K562 (cell line): Measurements from ENCODE around the gene RIMS3. TPM values are rescaled to one million over a fixed set of nuclear protein-coding genes. Genes with fewer than 3 reads are reported as not detected.

Experiments used
- ATAC-seq: fragments of 200-7000 bp; cut with Tn5 transposase; 3 replicates; pipeline ENCODE4 v1.9.1; 2020; ENCODE audit warnings: moderate library complexity
- BruUV-seq: library from RNA; stranded (reverse); fragments of 400-500 nt; replicated peaks from 2 replicates; lab custom pipeline; 2021; lab: Mats Ljungman, UMichigan
- CTCF ChIA-PET: fragments of 300-600 bp; formaldehyde crosslinking; extraction: SDS; loops from one replicate; lab custom pipeline; 2021; ENCODE audit warnings: low intra/inter-chr PET ratio; lab: Yijun Ruan, JAX
- POLR2A ChIA-PET: fragments of 300-600, 350-650 bp; sonication (Branson Sonifier 250); formaldehyde crosslinking; extraction: SDS; loops from one replicate; lab custom pipeline; 2021; ENCODE audit warnings: antibody characterized with exemption, inconsistent platforms; lab: Yijun Ruan, JAX
- DNase-seq, 4 experiments: peaks; one replicate each; pipeline versions ENCODE4 v3.0.0 to v3.0.0-alpha.2; 2011 to 2018; ENCODE audit warnings: low spot score in 3 of 4, mixed read lengths in 3 of 4; ENCODE audit errors: extremely low read depth in 1 of 4
- FAIRE-seq: peaks from 2 replicates; lab custom pipeline; 2011; peaks lifted over from hg19 to GRCh38; lab: Jason Lieb, UNC
- H2AFZ ChIP-seq: 2 replicates; pipeline ENCODE4 v1.6.0; 2011; ENCODE audit warnings: low read depth, low read length, control low read depth, inconsistent platforms
- H3K27ac ChIP-seq: fragments of 200-600 bp; 3 replicates; pipeline ENCODE4 v1.8.0; 2011; ENCODE audit warnings: low read depth, mild to moderate bottlenecking, control low read depth, inconsistent platforms, low read length, moderate library complexity, mixed read lengths; ENCODE audit errors: extremely low read depth
- H3K27me3 ChIP-seq, 2 experiments: fragments of 300-600 bp in 1 of 2; 2 replicates in 1 of 2; 3 replicates in 1 of 2; pipeline versions ENCODE4 v1.6.0 to v1.8.0; 2011; ENCODE audit warnings: inconsistent platforms in 2 of 2, low read length in 2 of 2, mild to moderate bottlenecking in 1 of 2, mixed read lengths in 1 of 2, moderate library complexity in 1 of 2; ENCODE audit not compliant: control insufficient read depth in 2 of 2, insufficient read depth in 2 of 2
- H3K36me3 ChIP-seq: fragments of 300-600 bp; 3 replicates; pipeline ENCODE4 v1.8.0; 2011; ENCODE audit warnings: mild to moderate bottlenecking, low read length, inconsistent platforms; ENCODE audit not compliant: control insufficient read depth, insufficient read depth
- H3K4me1 ChIP-seq, 2 experiments: fragments of 200-600 bp in 1 of 2; replicated peaks in 1 of 2; 2 replicates in 1 of 2; 3 replicates in 1 of 2; pipeline versions ENCODE4 v1.5.1 to v1.8.0; 2011; ENCODE audit warnings: inconsistent platforms in 2 of 2, low read length in 2 of 2, mild to moderate bottlenecking in 1 of 2, mixed read lengths in 1 of 2, moderate library complexity in 1 of 2; ENCODE audit not compliant: control insufficient read depth in 2 of 2, insufficient read depth in 2 of 2
- H3K4me2 ChIP-seq: 2 replicates; pipeline ENCODE4 v1.6.1; 2011; ENCODE audit warnings: low read length, control low read depth, inconsistent platforms, mixed read lengths; ENCODE audit not compliant: insufficient read depth
- H3K4me3 ChIP-seq: fragments of 200-600 bp; sonication (generic), shearing (Covaris generic); 2 replicates; pipeline ENCODE4 v1.5.1; 2016; ENCODE audit warnings: control low read depth, inconsistent platforms
- H3K79me2 ChIP-seq: fragments of 200-600 bp; 3 replicates; pipeline ENCODE4 v1.8.0; 2011; ENCODE audit warnings: low read length, inconsistent platforms; ENCODE audit not compliant: control insufficient read depth, insufficient read depth
- H3K9ac ChIP-seq, 2 experiments: 2 replicates each; pipeline versions ENCODE4 v1.6.0 to v1.6.1; 2011; ENCODE audit warnings: low read depth in 2 of 2, low read length in 2 of 2, control low read depth in 1 of 2, inconsistent platforms in 1 of 2, mild to moderate bottlenecking in 1 of 2, mixed read lengths in 1 of 2; ENCODE audit not compliant: insufficient read depth in 1 of 2
- H3K9me1 ChIP-seq: one replicate; pipeline ENCODE4 v1.6.0; 2011; ENCODE audit warnings: inconsistent platforms, mild to moderate bottlenecking, low read length, moderate library complexity; ENCODE audit not compliant: control insufficient read depth, insufficient read depth
- H3K9me3 ChIP-seq: replicated peaks from 2 replicates; pipeline ENCODE4 v1.5.1; 2011; ENCODE audit warnings: low read depth, low read length, inconsistent platforms; ENCODE audit not compliant: control insufficient read depth, insufficient read depth
- H4K20me1 ChIP-seq: replicated peaks from 2 replicates; pipeline ENCODE4 v1.6.1; 2011; ENCODE audit warnings: low read length, inconsistent platforms, mixed read lengths; ENCODE audit not compliant: control insufficient read depth, insufficient read depth
- EP300 ChIP-seq: IDR thresholded peaks from 2 replicates; pipeline ENCODE4 v1.6.1; 2012; ENCODE audit warnings: low read length, improper control_type of control experiment
- NCOA6 ChIP-seq: fragments of 450-650 bp; IDR thresholded peaks from 2 replicates; pipeline ENCODE4 v1.6.1; 2017; ENCODE audit warnings: mild to moderate bottlenecking
- NFRKB ChIP-seq: fragments of 450-650 bp; IDR thresholded peaks from 2 replicates; pipeline ENCODE4 v1.6.1; 2016; ENCODE audit warnings: low read depth
- SIN3B ChIP-seq: fragments of 450-650 bp; IDR thresholded peaks from 2 replicates; pipeline ENCODE4 v1.6.1; 2017; ENCODE audit warnings: low read depth, mild to moderate bottlenecking, moderate library complexity
- SNIP1 ChIP-seq: fragments of 450-650 bp; IDR thresholded peaks from 2 replicates; pipeline ENCODE4 v1.7.1; 2017; ENCODE audit warnings: low read depth, mild to moderate bottlenecking
- SOX6 ChIP-seq: fragments of 450-650 bp; IDR thresholded peaks from 2 replicates; pipeline ENCODE4 v1.6.1; 2014; ENCODE audit warnings: mild to moderate bottlenecking
- TFAM ChIP-seq: fragments of 250-450 bp; sonication (Bioruptor Pico); conservative IDR thresholded peaks from 2 replicates; pipeline ENCODE4 v1.5.0; 2021; ENCODE audit warnings: mild to moderate bottlenecking, moderate library complexity
- ZBTB2 ChIP-seq: fragments of 450-650 bp; IDR thresholded peaks from 2 replicates; pipeline ENCODE4 v1.6.1; 2016; ENCODE audit warnings: antibody characterized with exemption
- ZFP36 ChIP-seq: fragments of 150-350 bp; IDR thresholded peaks from 2 replicates; pipeline ENCODE4 v1.6.1; 2018; ENCODE audit warnings: low read length, low read depth; ENCODE audit not compliant: partially characterized antibody
- ZNF134 ChIP-seq: fragments of 250-450 bp; sonication (Bioruptor Pico); conservative IDR thresholded peaks from 2 replicates; pipeline ENCODE4 v1.4.0; 2020
- ZNF609 ChIP-seq: sonication (generic); formaldehyde crosslinking; IDR thresholded peaks from 2 replicates; pipeline ENCODE4 v1.8.1; 2023; ENCODE audit warnings: missing genetic modification reagents, mild to moderate bottlenecking, borderline replicate concordance
- WGBS: fragments of 100-300 bp; shearing (Covaris generic); methylation state at CpG from one replicate; pipeline ENCODE4 v1.1.6; 2016; ENCODE audit warnings: low coverage, mixed read lengths; ENCODE audit not compliant: insufficient coverage; ENCODE audit errors: missing lambda C conversion rate; 5-methylcytosine and 5-hydroxymethylcytosine counted together
- in situ Hi-C: fragments of 300-500 bp; cut with MboI; formaldehyde crosslinking; loops from 4 replicates; pipeline ENCODE4 v1.15.0; 2018; ENCODE audit warnings: inconsistent platforms, mixed read lengths
- intact Hi-C: fragments of 100-400 bp; cut with micrococcal nuclease; formaldehyde crosslinking; loops from 2 replicates; pipeline ENCODE4 v1.14.2; 2022
- polyA plus RNA-seq, 8 experiments: library from polyadenylated mRNA; depleted of rRNA in 4 of 8; stranded (reverse) in 5 of 8; unstranded in 3 of 8; fragments of >200 nt; fragmentation: Nextera tagmentation in 2 of 8; fragmentation: Illumina TruSeq in 1 of 8; extraction: Ambion mirVana in 2 of 8; extraction: Trizol in 1 of 8; gene quantifications; 2 replicates each; pipeline versions ENCODE4 v1.2.1 to v1.2.3, GENCODE V29; 2011 to 2014; ENCODE audit warnings: inconsistent platforms in 1 of 8, missing spikeins in 1 of 8
- total RNA-seq, 7 experiments: library from RNA; depleted of rRNA in 6 of 7; stranded (reverse); fragments of >200 nt in 6 of 7; fragmentation: Illumina TruSeq in 2 of 7; extraction: Trizol in 2 of 7; gene quantifications; 2 replicates each; pipeline versions ENCODE4 v1.2.1 to v1.2.3, GENCODE V29; 2011 to 2021; ENCODE audit warnings: low replicate concordance in 1 of 7
- TF ChIP-seq, protein P1 (sequence below): fragments of 250-450 bp; sonication (Bioruptor Pico); IDR thresholded peaks from 2 replicates; pipeline ENCODE4 v1.4.0; 2020; ENCODE audit warnings: mild to moderate bottlenecking, moderate library complexity

The RIMS3 gene
- total and polyA plus RNA-seq, 9 of the 15 experiments (the other 6 are each of a cell fraction or from before 2014, with no cell fraction given): 0.06 to 1.2 (median 0.59) TPM

DNA sequence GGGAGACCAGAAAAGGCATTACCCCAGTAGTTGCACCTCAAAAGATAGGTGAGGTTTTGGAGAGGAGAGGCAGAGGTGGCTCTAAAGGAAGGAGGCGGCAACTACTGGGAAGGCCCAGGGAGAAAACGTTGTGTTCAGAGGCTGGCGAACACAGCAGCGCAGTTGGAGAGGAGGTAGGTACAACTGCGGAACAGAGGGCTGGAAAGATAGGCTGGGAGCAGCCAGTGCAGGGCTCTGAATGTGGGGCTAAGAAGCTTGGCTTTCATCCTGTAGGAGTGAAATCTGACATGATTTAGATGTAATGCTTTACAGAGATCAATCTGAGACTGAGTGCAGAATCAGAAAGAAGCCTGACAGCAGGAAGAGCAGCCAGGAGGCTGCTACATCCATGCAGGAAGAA is 13.0 kb downstream of the RIMS3 start:
- ATAC-seq (no peak), DNase-seq (no peak), FAIRE-seq (no peak)
- intact Hi-C loops (no loop called here), in situ Hi-C loops (no loop called here)
- Histone ChIP-seq H4K20me1 (peaks cover 22% of the 10 kb centered on the region), H3K9ac (no peak overlapping the region), H3K4me1 (peaks cover 5 to 16% of the 10 kb centered on the region in 2 experiments; a peak in 4 of 5 replicates), H2AFZ (no peak overlapping the region), H3K4me2 (no peak overlapping the region), H3K9me3 (no peaks in the 10 kb centered on the region), H3K79me2 (no peaks in the 10 kb centered on the region), H3K4me3 (no peak overlapping the region), H3K9me1 (peaks cover 4% of the 10 kb centered on the region), H3K27ac (no peak overlapping the region), H3K36me3 (no peaks in the 10 kb centered on the region), H3K27me3 (peaks cover 19 to 72% of the 10 kb centered on the region in 2 experiments; a peak in 4 of 5 replicates)
- POLR2A ChIA-PET: interaction anchor here (0.6 to 1.0 kb wide), 3 partner anchors 11 to 40 kb away, joined by 3 to 5 read pairs (median 5); no protein-coding TSS in a partner anchor
- no TSS peak for BruUV-seq
- CTCF ChIA-PET: no interaction called here
- TF ChIP-seq ZFP36: no peak
- no peak for TF ChIP-seq ZNF134 (CRISPR knock-in tag)
- no peak for TF ChIP-seq SOX6
- TF ChIP-seq SIN3B: no peak
- no peak for TF ChIP-seq NCOA6
- TF ChIP-seq, protein P1, sequence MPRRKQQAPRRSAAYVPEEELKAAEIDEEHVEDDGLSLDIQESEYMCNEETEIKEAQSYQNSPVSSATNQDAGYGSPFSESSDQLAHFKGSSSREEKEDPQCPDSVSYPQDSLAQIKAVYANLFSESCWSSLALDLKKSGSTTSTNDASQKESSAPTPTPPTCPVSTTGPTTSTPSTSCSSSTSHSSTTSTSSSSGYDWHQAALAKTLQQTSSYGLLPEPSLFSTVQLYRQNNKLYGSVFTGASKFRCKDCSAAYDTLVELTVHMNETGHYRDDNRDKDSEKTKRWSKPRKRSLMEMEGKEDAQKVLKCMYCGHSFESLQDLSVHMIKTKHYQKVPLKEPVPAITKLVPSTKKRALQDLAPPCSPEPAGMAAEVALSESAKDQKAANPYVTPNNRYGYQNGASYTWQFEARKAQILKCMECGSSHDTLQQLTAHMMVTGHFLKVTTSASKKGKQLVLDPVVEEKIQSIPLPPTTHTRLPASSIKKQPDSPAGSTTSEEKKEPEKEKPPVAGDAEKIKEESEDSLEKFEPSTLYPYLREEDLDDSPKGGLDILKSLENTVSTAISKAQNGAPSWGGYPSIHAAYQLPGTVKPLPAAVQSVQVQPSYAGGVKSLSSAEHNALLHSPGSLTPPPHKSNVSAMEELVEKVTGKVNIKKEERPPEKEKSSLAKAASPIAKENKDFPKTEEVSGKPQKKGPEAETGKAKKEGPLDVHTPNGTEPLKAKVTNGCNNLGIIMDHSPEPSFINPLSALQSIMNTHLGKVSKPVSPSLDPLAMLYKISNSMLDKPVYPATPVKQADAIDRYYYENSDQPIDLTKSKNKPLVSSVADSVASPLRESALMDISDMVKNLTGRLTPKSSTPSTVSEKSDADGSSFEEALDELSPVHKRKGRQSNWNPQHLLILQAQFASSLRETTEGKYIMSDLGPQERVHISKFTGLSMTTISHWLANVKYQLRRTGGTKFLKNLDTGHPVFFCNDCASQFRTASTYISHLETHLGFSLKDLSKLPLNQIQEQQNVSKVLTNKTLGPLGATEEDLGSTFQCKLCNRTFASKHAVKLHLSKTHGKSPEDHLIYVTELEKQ (CRISPR knock-in tag): no peak
- TF ChIP-seq ZBTB2: no peak
- TF ChIP-seq EP300: no peak
- TF ChIP-seq SNIP1: no peak
- TF ChIP-seq ZNF609 (CRISPR knock-in tag): no peak
- no peak for TF ChIP-seq TFAM (CRISPR knock-in tag)
- TF ChIP-seq NFRKB: no peak
- WGBS: 2% methylated on average over 5 of the region's 5 CpGs
